GM21717 (cell line): ENCODE results near the gene CRTAP.
"Not testable (repeated sequence)": the region's sequence is repeated elsewhere in the genome, so short reads cannot be mapped to it uniquely, and the experiment has no call there.

ENCODE experiments used
- ATAC-seq: cut with Tn5 transposase; IDR thresholded peaks from one replicate; pipeline ENCODE4 v1.9.1; 2021; ENCODE audit warnings: mild to moderate bottlenecking, moderate library complexity; ENCODE audit not compliant: unreplicated experiment

Gene CRTAP

GRCh38 chr3:33173103-33173502 is 59.3 kb downstream of the CRTAP start:
- no peak for ATAC-seq

- no peak for ATAC-seq
Observed at GRCh38 chr3:33173672-33174071, 59.9 kb downstream of the CRTAP start.

GRCh38 chr3:33174095-33174494 is 60.3 kb downstream of the CRTAP start:
- ATAC-seq: no peak

GRCh38 chr3:33174711-33175414 is 61.0 kb downstream of the CRTAP start:
- no peak for ATAC-seq

GRCh38 chr3:33179132-33179531 is 65.3 kb downstream of the CRTAP start:
- no peak for ATAC-seq

GRCh38 chr3:33181229-33181628 is 67.4 kb downstream of the CRTAP start:
- ATAC-seq: no peak

- not testable (repeated sequence) for ATAC-seq
Observed at GRCh38 chr3:33181641-33182040, 67.8 kb downstream of the CRTAP start.

GRCh38 chr3:33184863-33185262 is 71.0 kb downstream of the CRTAP start:
- no peak for ATAC-seq

- no peak for ATAC-seq
Observed at GRCh38 chr3:33186524-33187367, 72.9 kb downstream of the CRTAP start.

- ATAC-seq: no peak
Observed at GRCh38 chr3:33187368-33187634, 73.5 kb downstream of the CRTAP start.

- ATAC-seq: no peak
Observed at GRCh38 chr3:33194303-33194702, 80.5 kb downstream of the CRTAP start.

- ATAC-seq: no peak
Observed at GRCh38 chr3:33196538-33196937, 82.7 kb downstream of the CRTAP start.
